Liver (tissue), 2 donors: ENCODE results near the gene CAMSAP1.

Experiments used
- REST ChIP-seq: IDR thresholded peaks from 2 replicates; pipeline ENCODE4 v1.6.1; 2016; ENCODE audit warnings: antibody characterized with exemption, mild to moderate bottlenecking
- TF ChIP-seq, protein P1 (sequence below): fragments of 150-350 bp; IDR thresholded peaks from 2 replicates; pipeline ENCODE4 v1.5.1; 2017; ENCODE audit warnings: improper control_type of control experiment, low read depth, low read length; ENCODE audit not compliant: missing input control
- donor health status: healthy.

- TF ChIP-seq, protein P1, sequence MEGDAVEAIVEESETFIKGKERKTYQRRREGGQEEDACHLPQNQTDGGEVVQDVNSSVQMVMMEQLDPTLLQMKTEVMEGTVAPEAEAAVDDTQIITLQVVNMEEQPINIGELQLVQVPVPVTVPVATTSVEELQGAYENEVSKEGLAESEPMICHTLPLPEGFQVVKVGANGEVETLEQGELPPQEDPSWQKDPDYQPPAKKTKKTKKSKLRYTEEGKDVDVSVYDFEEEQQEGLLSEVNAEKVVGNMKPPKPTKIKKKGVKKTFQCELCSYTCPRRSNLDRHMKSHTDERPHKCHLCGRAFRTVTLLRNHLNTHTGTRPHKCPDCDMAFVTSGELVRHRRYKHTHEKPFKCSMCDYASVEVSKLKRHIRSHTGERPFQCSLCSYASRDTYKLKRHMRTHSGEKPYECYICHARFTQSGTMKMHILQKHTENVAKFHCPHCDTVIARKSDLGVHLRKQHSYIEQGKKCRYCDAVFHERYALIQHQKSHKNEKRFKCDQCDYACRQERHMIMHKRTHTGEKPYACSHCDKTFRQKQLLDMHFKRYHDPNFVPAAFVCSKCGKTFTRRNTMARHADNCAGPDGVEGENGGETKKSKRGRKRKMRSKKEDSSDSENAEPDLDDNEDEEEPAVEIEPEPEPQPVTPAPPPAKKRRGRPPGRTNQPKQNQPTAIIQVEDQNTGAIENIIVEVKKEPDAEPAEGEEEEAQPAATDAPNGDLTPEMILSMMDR: no peak
- no peak for TF ChIP-seq REST
Observed at GRCh38 chr9:135791431-135792267, 115.7 kb downstream of the CAMSAP1 start.
